GM12872 (cell line): ENCODE measurements around the gene OR2S2.

Experiments used
- CTCF ChIP-seq: IDR thresholded peaks from 3 replicates; pipeline ENCODE4 v1.5.1; 2011; ENCODE audit warnings: low read depth, mild to moderate bottlenecking, low read length, moderate library complexity; ENCODE audit not compliant: insufficient read depth

Gene OR2S2

GRCh38 chr9:35917261-35917660, 40.7 kb downstream of the OR2S2 start:
- TF ChIP-seq CTCF, result no peak

GRCh38 chr9:35915681-35916294, 42.2 kb downstream of the OR2S2 start:
- no peak for TF ChIP-seq CTCF

- no peak for TF ChIP-seq CTCF
Measured at GRCh38 chr9:35914301-35914807, 43.6 kb downstream of the OR2S2 start.

- TF ChIP-seq CTCF, result no peak
Measured at GRCh38 chr9:35912791-35913400, 45.1 kb downstream of the OR2S2 start.

- TF ChIP-seq CTCF, result no peak
Measured at GRCh38 chr9:35911690-35912089, 46.3 kb downstream of the OR2S2 start.

GRCh38 chr9:35910613-35911359, 47.2 kb downstream of the OR2S2 start:
- peak; percentile 52 for TF ChIP-seq CTCF

GRCh38 chr9:35909687-35910612, 48.0 kb downstream of the OR2S2 start:
- TF ChIP-seq CTCF, result no peak
